B cell (primary cell): ENCODE measurements around the gene SEPTIN5. TPM values are rescaled to one million over a fixed set of nuclear protein-coding genes. Genes with fewer than 3 reads are reported as not detected.

ENCODE experiments used
- ATAC-seq: fragments of 200-7000 bp; cut with Tn5 transposase; one replicate; pipeline ENCODE4 v1.10.0; 2021; ENCODE audit warnings: low read depth, mild to moderate bottlenecking, moderate number of reproducible peaks, moderate library complexity
- CTCF ChIA-PET: fragments of 350-600 bp; sonication (Branson Sonifier 250); formaldehyde crosslinking; loops from one replicate; lab custom pipeline; 2021; ENCODE audit warnings: antibody characterized with exemption, inconsistent platforms; lab: Charles Lee
- POLR2A ChIA-PET: fragments of 350-600 bp; sonication (Branson Sonifier 250); formaldehyde crosslinking; loops from one replicate; lab custom pipeline; 2021; ENCODE audit warnings: antibody characterized with exemption; lab: Charles Lee
- DNase-seq: peaks from one replicate; pipeline ENCODE4 v3.0.0; 2013
- H2AFZ ChIP-seq: 2 replicates; pipeline ENCODE4 v1.6.1; 2012; ENCODE audit warnings: mild to moderate bottlenecking, low read depth, low read length; ENCODE audit not compliant: insufficient read depth, poor library complexity, severe bottlenecking
- H3K27ac ChIP-seq, 2 donors: 1 replicate in 1 of 2; 2 replicates in 1 of 2; pipeline ENCODE4 v1.5.1; 2012 to 2013; ENCODE audit warnings: low read length in 2 of 2, mild to moderate bottlenecking in 2 of 2, moderate library complexity in 1 of 2
- H3K27me3 ChIP-seq, 4 experiments: fragments of 200-600 bp in 1 of 4; sonication (generic) in 1 of 4; replicated peaks in 1 of 4; 1 replicate in 2 of 4; 2 replicates in 2 of 4; pipeline versions ENCODE4 v1.6.1 to v1.7.0; 2013 to 2016; ENCODE audit warnings: low read length in 3 of 4, mild to moderate bottlenecking in 2 of 4, mixed read lengths in 1 of 4, moderate library complexity in 1 of 4; ENCODE audit not compliant: insufficient read depth in 4 of 4, control insufficient read depth in 3 of 4; ENCODE audit errors: control extremely low read depth in 1 of 4
- H3K36me3 ChIP-seq, 2 experiments: replicated peaks in 1 of 2; 1 replicate in 1 of 2; 2 replicates in 1 of 2; pipeline versions ENCODE4 v1.6.1 to v1.7.1; 2013; ENCODE audit warnings: low read length in 1 of 2; ENCODE audit not compliant: insufficient read depth in 2 of 2, control insufficient read depth in 1 of 2; ENCODE audit errors: control extremely low read depth in 1 of 2, extremely low read depth in 1 of 2
- H3K4me1 ChIP-seq, 2 donors: fragments of 200-600 bp in 1 of 2; sonication (generic) in 1 of 2; 1 replicate in 1 of 2; 2 replicates in 1 of 2; pipeline versions ENCODE4 v1.5.1 to v1.6.1; 2013 to 2017; ENCODE audit warnings: low read length in 2 of 2; ENCODE audit not compliant: control insufficient read depth in 2 of 2, insufficient read depth in 2 of 2
- H3K4me2 ChIP-seq: replicated peaks from 2 replicates; pipeline ENCODE3; 2012; ENCODE audit warnings: mild to moderate bottlenecking, low read depth, low read length; ENCODE audit not compliant: poor library complexity, severe bottlenecking
- H3K4me3 ChIP-seq, 5 experiments: fragments of 200-600 bp in 1 of 5; sonication (generic) in 1 of 5; 1 replicate in 3 of 5; 2 replicates in 2 of 5; pipeline versions ENCODE4 v1.5.1 to v1.7.0; 2011 to 2016; ENCODE audit warnings: low read length in 4 of 5, mild to moderate bottlenecking in 4 of 5, low read depth in 2 of 5, control low read depth in 1 of 5, moderate library complexity in 1 of 5; ENCODE audit not compliant: insufficient read depth in 1 of 5; ENCODE audit errors: control extremely low read depth in 1 of 5, extremely low read depth in 1 of 5
- H3K79me2 ChIP-seq: fragments of 200-600 bp; sonication (generic); one replicate; pipeline ENCODE4 v1.6.0; 2016; ENCODE audit warnings: low read length; ENCODE audit not compliant: control insufficient read depth, insufficient read depth
- H3K9ac ChIP-seq: fragments of 200-600 bp; sonication (generic); 2 replicates; pipeline ENCODE4 v1.6.1; 2017; ENCODE audit warnings: mild to moderate bottlenecking, low read length, moderate library complexity
- H3K9me3 ChIP-seq, 3 donors: one replicate each; pipeline versions ENCODE4 v1.6.1 to v1.7.1; 2013; ENCODE audit warnings: low read length in 2 of 3; ENCODE audit not compliant: control insufficient read depth in 2 of 3, insufficient read depth in 1 of 3; ENCODE audit errors: control extremely low read depth in 1 of 3
- H4K20me1 ChIP-seq: 2 replicates; pipeline ENCODE4 v1.6.0; 2012; ENCODE audit warnings: mild to moderate bottlenecking, low read length; ENCODE audit not compliant: insufficient read depth, control insufficient read depth, poor library complexity, severe bottlenecking
- H3K27ac Mint-ChIP-seq: one replicate; pipeline ENCODE4 v1.8.0; 2021; ENCODE audit warnings: mixed read lengths
- H3K27me3 Mint-ChIP-seq: one replicate; pipeline ENCODE4 v1.8.0; 2021; ENCODE audit warnings: mixed read lengths
- H3K4me1 Mint-ChIP-seq: one replicate; pipeline ENCODE4 v1.8.0; 2021; ENCODE audit warnings: mixed read lengths
- H3K4me3 Mint-ChIP-seq: one replicate; pipeline ENCODE4 v1.8.0; 2021; ENCODE audit warnings: mixed read lengths
- H3K9me3 Mint-ChIP-seq: one replicate; pipeline ENCODE4 v1.8.0; 2022; ENCODE audit warnings: mixed read lengths; ENCODE audit not compliant: insufficient read depth
- EZH2 ChIP-seq: IDR thresholded peaks from 2 replicates; pipeline ENCODE4 v1.6.1; 2012; ENCODE audit warnings: borderline replicate concordance, low read depth, mild to moderate bottlenecking, moderate library complexity, low read length; ENCODE audit not compliant: insufficient read depth, poor library complexity, severe bottlenecking
- WGBS: methylation state at CpG from one replicate; pipeline ENCODE4 v1.1.5; 2013; ENCODE audit warnings: missing lambda C conversion rate; ENCODE audit not compliant: insufficient coverage; 5-methylcytosine and 5-hydroxymethylcytosine counted together
- intact Hi-C: fragments of 100-400 bp; cut with micrococcal nuclease; formaldehyde crosslinking; loops from one replicate; pipeline ENCODE4 v1.10.0; 2022
- polyA plus RNA-seq: library from polyadenylated mRNA; depleted of rRNA; stranded (reverse); fragments of >200 nt; gene quantifications from 2 replicates; pipeline ENCODE4 v1.2.3, GENCODE V29; 2012
- total RNA-seq, 2 donors: library from RNA; stranded (reverse); fragments of 120-200 nt in 1 of 2; gene quantifications; 1 replicate in 1 of 2; 2 replicates in 1 of 2; pipeline versions ENCODE4 v1.2.3 to v1.2.4, GENCODE V29; 2013 to 2022
- TF ChIP-seq, protein P1 (sequence below): fragments of 200-600 bp; IDR thresholded peaks from one replicate; pipeline ENCODE4 v1.8.0; 2022; ENCODE audit warnings: antibody characterized with exemption, mild to moderate bottlenecking

SEPTIN5 gene
- total and polyA plus RNA-seq, 2 donors (not counting 1 experiment from before 2014, with no cell fraction given), result 0.06 TPM; not detected in 1

DNA sequence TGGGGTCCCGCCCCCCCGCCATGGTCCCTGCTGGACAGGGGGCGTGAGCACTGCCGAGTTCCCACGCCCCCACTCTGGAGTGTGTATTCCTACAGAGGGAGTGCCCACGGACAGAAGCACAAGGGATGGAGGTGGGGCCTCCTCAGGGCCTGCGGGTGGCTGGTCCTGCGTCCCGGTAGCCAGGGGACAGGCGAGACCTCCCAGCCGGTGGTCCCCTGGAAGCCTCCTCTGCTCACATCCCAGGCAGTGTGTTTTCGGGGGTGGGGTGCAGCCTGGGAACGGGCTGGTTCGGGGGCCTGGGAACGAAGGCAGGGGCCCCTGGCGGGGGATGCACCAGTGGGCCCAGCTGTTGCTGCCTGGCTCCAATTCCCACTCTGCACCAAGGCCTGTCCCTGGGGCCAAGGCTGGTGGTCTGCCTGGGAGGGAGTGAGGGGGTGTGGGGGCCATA, 25.2 kb downstream of the SEPTIN5 start:
- Mint-ChIP-seq H3K27ac (no peak overlapping the region), H3K27me3 (no peaks in the 10 kb centered on the region), H3K4me3 (no peak overlapping the region), H3K9me3 (no peaks in the 10 kb centered on the region), H3K4me1 (no peaks in the 10 kb centered on the region)
- Histone ChIP-seq H3K9me3 (no peaks in the 10 kb centered on the region), H4K20me1 (no peaks in the 10 kb centered on the region), H3K79me2 (no peaks in the 10 kb centered on the region), H3K4me1 (no peaks in the 10 kb centered on the region), H3K27me3 (no peaks in the 10 kb centered on the region), H3K9ac (no peak overlapping the region), H2AFZ (no peak overlapping the region), H3K27ac (no peak overlapping the region), H3K4me3 (no peak overlapping the region), H3K36me3 (no peaks in the 10 kb centered on the region), H3K4me2 (no peak overlapping the region)
- no peak for TF ChIP-seq EZH2
- TF ChIP-seq, protein P1, sequence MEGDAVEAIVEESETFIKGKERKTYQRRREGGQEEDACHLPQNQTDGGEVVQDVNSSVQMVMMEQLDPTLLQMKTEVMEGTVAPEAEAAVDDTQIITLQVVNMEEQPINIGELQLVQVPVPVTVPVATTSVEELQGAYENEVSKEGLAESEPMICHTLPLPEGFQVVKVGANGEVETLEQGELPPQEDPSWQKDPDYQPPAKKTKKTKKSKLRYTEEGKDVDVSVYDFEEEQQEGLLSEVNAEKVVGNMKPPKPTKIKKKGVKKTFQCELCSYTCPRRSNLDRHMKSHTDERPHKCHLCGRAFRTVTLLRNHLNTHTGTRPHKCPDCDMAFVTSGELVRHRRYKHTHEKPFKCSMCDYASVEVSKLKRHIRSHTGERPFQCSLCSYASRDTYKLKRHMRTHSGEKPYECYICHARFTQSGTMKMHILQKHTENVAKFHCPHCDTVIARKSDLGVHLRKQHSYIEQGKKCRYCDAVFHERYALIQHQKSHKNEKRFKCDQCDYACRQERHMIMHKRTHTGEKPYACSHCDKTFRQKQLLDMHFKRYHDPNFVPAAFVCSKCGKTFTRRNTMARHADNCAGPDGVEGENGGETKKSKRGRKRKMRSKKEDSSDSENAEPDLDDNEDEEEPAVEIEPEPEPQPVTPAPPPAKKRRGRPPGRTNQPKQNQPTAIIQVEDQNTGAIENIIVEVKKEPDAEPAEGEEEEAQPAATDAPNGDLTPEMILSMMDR, result no peak
- ATAC-seq (no peak), DNase-seq (no peak)
- WGBS, result 86% methylated on average over 15 of the region's 16 CpGs
- intact Hi-C loops, result no loop called here
- CTCF ChIA-PET, result no interaction called here
- POLR2A ChIA-PET, result no interaction called here

DNA sequence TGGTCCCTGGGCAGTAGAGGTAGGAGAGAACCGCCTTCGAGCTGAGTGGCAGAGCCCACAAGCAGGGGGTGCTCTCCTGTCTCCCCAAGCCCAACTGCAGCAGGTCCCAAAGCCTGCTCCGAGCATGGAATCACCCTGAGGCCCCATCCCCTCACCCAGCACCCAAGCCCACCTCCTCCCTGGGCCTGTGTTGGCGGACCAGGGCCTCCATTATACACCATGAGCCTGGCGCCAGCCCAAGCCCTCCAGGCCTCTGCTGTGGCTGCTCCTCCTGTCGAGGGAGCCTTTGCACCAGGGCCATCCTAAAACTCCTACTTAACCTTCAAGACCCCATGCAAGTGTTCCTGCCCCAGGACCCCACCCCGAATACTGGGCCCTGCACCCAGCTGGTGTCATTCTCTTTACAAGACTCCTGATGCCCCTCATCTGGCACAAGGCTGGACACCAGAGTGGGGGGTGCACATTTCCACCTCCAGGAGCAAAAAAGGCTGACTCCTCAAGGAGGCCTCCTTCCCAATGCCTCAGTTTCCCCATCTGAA, 25.7 kb downstream of the SEPTIN5 start:
- Mint-ChIP-seq H3K27me3 (no peaks in the 10 kb centered on the region), H3K9me3 (no peaks in the 10 kb centered on the region), H3K27ac (no peak overlapping the region), H3K4me1 (no peaks in the 10 kb centered on the region), H3K4me3 (no peak overlapping the region)
- H3K9ac ChIP-seq, result no peak overlapping the region
- H3K36me3 ChIP-seq, result no peaks in the 10 kb centered on the region
- H3K4me2 ChIP-seq, result no peak overlapping the region
- no peaks in the 10 kb centered on the region for H3K9me3 ChIP-seq
- H2AFZ ChIP-seq, result no peak overlapping the region
- ChIA-PET POLR2A (no interaction called here), CTCF (no interaction called here)
- H3K4me1 ChIP-seq, result no peaks in the 10 kb centered on the region
- DNase-seq (no peak), ATAC-seq (no peak)
- intact Hi-C loops, result no loop called here
- no peaks in the 10 kb centered on the region for H3K27me3 ChIP-seq
- H4K20me1 ChIP-seq, result no peaks in the 10 kb centered on the region
- no peaks in the 10 kb centered on the region for H3K79me2 ChIP-seq
- no peak overlapping the region for H3K27ac ChIP-seq
- no peak for TF ChIP-seq EZH2
- TF ChIP-seq, protein P1, result no peak
- no peak overlapping the region for H3K4me3 ChIP-seq
- WGBS, result 76% methylated on average over 3 of the region's 7 CpGs
